Activated naive CD8-positive, alpha-beta T cell (primary cell): ENCODE data around the gene GABPB1.
A peak's percentile ranks its signal among the peaks of the same experiment; 100 is the strongest.

ENCODE experiments used
- H3K27ac Mint-ChIP-seq: one replicate; pipeline ENCODE4 v1.8.0; 2021; ENCODE audit warnings: mixed read lengths
- H3K27me3 Mint-ChIP-seq: one replicate; pipeline ENCODE4 v1.8.0; 2021; ENCODE audit warnings: mixed read lengths
- H3K36me3 Mint-ChIP-seq: one replicate; pipeline ENCODE4 v1.8.0; 2021; ENCODE audit warnings: mixed read lengths
- H3K4me1 Mint-ChIP-seq: one replicate; pipeline ENCODE4 v1.8.0; 2021; ENCODE audit warnings: low read depth, mixed read lengths
- H3K4me3 Mint-ChIP-seq: one replicate; pipeline ENCODE4 v1.8.0; 2021; ENCODE audit warnings: mild to moderate bottlenecking, mixed read lengths
- H3K9me3 Mint-ChIP-seq: one replicate; pipeline ENCODE4 v1.8.0; 2021; ENCODE audit warnings: low read depth, mixed read lengths

GABPB1 gene

DNA sequence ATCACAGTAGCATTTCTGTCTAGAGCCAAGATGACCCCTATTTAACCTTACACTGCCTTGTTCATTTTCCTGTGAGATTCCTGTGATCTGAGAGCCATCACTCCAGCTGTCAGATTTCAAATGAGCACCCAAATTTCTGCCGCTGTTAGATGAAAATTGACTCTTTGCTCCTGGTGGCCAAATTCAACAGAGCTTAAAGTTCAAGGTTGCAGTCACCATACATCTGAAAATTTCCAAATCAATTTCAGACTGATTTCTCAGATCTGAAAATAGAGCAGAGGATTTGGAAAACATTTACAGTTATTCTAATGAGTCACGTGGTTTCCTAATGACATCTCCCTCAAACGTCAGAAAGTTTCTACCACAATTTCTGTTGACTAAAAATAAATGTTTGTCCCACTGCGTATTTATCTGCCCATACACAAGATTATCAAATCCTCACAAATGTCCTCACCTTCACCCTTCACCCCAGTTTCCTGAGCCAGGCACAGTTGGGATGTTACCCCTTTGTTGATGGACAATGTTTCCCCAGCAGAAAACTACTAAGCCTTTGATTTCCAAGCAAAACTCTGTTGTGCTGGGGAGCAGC is 105.9 kb downstream of the GABPB1 start:
- no peaks in the 10 kb centered on the region for H3K36me3 Mint-ChIP-seq
- H3K4me3 Mint-ChIP-seq: peak overlapping the region; percentile 59
- no peaks in the 10 kb centered on the region for H3K9me3 Mint-ChIP-seq
- H3K4me1 Mint-ChIP-seq: peaks cover 28% of the 10 kb centered on the region
- H3K27ac Mint-ChIP-seq: peak overlapping the region; percentile 96
- no peaks in the 10 kb centered on the region for H3K27me3 Mint-ChIP-seq

DNA sequence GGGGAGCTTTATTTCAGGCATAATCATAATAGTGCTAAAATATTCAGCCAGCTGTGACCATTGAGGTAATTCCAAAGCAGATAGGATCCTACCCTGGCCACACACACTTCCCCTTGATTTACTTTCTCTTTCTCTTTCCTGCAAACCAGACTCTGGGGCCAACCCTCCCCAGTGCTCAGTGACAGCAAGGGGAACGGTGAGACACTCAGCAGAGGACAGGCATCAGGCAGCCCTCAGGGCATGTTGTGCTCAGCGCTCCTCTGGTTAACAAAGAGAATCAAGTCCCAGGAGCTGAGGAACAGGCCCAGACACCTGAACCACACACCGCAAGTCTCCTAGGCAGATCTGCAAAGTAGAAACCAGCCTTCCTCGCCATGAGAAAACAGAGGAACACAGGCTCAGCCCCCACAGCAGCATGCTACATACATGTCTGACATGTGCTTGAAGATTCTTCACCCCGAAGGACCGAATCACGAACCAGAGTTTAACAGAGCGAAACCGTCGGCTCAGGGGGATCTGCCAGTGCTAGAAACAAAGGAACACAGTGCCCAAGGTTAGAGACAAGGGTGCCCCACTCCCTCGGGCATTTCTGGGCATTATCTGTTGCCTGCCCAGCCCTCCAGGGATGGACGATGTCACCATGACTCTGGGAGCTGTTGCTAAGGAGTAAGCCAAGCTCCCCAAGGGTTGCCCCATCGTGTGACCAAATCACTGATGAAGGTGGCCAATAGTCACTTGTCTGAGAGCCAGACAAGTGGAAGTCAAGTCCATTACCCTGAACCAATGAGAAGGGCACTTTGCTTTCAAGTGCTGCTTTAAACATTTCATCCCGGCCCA is 107.0 kb downstream of the GABPB1 start:
- Mint-ChIP-seq H3K4me3 (peak overlapping the region; percentile 68), H3K27me3 (no peaks in the 10 kb centered on the region), H3K36me3 (no peaks in the 10 kb centered on the region), H3K27ac (peak overlapping the region; percentile 96), H3K9me3 (no peaks in the 10 kb centered on the region), H3K4me1 (peaks cover 28% of the 10 kb centered on the region)

DNA sequence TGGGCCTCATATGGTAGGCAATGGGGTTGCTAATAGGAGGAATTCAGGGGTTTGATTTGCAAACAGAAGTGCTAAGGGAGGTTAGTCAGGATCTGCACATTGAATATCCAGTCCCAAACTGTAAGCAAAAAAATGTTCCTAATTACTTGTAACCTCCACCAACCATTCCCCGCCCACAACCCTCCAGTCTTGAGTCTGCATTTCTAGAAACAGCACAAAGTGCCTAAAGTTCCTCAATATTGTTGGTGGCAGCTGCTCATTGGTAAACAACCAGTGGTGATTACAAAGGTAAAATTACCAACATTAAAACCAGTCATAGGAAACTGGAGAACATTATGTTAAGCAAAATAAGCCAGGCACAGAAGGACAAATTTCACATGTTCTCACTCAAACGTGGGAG is 108.4 kb downstream of the GABPB1 start:
- Mint-ChIP-seq H3K4me1 (peaks cover 28% of the 10 kb centered on the region), H3K36me3 (no peaks in the 10 kb centered on the region), H3K9me3 (no peaks in the 10 kb centered on the region), H3K27me3 (no peaks in the 10 kb centered on the region), H3K4me3 (no peak overlapping the region), H3K27ac (no peak overlapping the region)

DNA sequence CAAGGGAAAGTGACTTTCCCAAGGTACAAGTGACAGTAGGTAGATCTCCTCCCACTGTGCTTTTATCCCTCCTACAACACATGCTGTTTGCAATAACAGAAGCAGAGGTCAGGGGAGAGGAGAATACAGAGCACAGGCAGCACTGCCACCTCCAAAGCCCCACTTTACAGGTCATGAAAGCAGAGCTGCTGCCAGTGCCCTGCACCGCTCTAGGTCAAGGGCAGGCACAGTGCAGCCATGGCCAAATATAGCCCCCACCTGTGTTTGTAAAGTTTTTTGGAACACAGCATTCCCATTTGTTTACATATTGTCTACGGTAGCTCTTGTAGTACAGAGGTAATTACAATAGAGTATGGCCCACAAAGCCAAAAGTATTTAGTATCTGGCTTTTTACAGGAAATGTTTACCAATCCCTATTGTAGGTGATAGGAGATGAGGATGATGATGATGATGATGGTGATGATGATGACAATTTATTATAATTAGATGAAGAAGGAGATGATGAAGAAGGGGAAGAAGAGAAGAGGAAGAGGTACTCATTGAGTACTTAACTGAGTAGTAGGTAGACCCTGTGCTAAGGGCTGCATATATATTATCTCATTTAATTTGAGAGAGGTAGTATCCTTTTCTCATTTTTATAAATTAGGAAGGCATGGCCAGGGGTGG is 109.9 kb downstream of the GABPB1 start:
- H3K27me3 Mint-ChIP-seq: no peaks in the 10 kb centered on the region
- H3K36me3 Mint-ChIP-seq: no peaks in the 10 kb centered on the region
- no peaks in the 10 kb centered on the region for H3K9me3 Mint-ChIP-seq
- H3K4me3 Mint-ChIP-seq: no peak overlapping the region
- peaks cover 28% of the 10 kb centered on the region for H3K4me1 Mint-ChIP-seq
- H3K27ac Mint-ChIP-seq: no peak overlapping the region

DNA sequence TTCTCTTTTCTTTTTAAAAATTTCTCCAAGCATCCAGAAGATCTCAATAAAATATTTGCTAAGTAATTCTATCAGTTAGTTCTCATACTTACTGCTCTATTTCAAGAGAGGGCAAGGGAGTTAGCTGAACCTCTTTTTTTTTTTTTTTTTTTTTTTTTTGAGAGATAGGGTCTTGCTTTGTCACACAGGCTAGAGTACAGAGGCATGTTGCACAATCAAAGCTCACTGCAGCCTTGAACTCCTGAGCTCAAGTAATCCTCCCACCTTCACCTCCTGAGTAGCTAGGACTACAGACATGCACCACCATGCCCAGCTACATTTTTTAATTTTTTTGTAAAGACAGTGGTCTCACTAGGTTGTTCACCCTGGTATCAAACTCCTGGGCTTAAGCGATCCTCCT is 110.8 kb downstream of the GABPB1 start:
- Mint-ChIP-seq H3K4me3 (no peak overlapping the region), H3K27me3 (no peaks in the 10 kb centered on the region), H3K4me1 (peaks cover 23% of the 10 kb centered on the region), H3K9me3 (no peaks in the 10 kb centered on the region), H3K36me3 (no peaks in the 10 kb centered on the region), H3K27ac (no peak overlapping the region)

DNA sequence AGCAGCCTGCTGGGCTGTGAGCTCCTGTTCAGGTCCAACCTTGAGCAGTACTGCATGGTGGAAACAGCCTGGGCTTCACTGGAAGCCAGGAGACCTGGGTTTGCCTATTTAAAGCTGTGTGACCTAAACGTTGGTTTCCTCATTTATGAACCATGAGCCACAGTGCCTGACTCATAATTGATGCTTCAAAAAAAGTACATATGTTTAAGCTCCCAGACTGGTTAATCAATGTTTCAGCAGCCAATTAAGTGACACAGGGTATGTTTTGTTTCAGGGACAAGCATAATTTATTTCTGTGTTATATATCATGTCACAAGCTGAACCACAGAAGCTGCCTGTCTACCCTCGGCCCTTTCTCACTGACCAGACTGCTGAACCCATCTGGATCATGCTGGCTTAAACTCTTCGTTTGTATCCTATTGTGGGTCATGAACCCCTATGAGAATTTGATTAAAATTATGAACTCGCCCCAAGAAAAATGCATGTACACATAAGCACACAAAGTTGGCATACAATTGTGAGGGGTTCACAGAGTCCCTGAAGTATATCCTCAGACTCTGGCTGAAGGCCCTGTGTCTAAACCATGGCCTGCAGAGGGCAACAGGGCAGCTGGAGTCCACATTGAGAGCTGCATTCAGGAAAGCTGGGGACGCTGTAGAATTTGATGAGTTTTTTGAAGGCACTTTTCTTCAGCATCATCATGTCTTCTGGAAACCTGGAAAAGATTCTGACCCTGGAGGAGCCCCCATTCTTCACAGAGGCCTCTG is 113.1 kb downstream of the GABPB1 start:
- no peak overlapping the region for H3K27ac Mint-ChIP-seq
- H3K36me3 Mint-ChIP-seq: no peaks in the 10 kb centered on the region
- H3K4me1 Mint-ChIP-seq: peaks cover 4% of the 10 kb centered on the region
- no peaks in the 10 kb centered on the region for H3K27me3 Mint-ChIP-seq
- no peak overlapping the region for H3K4me3 Mint-ChIP-seq
- H3K9me3 Mint-ChIP-seq: no peaks in the 10 kb centered on the region

DNA sequence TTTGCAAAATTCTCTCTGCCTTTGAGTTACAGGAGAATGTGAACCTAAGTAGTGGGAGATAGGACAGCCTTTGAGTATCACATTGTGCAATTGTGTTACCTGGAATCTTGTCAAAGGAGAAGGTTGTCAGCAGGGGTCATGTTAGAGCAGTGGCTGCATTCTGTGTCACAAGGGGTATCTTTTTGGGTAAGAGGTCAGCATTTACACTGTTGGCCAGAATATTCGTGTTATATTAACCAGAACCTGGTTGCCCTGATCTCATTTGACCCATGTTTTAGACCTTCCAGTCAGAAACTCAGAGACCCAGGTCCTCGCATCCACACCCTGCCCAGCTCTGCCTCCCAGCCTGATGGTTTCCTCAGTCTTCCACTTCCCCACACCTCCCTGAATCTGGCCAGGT is 116.7 kb downstream of the GABPB1 start:
- no peaks in the 10 kb centered on the region for H3K36me3 Mint-ChIP-seq
- H3K27me3 Mint-ChIP-seq: no peaks in the 10 kb centered on the region
- H3K4me1 Mint-ChIP-seq: no peaks in the 10 kb centered on the region
- H3K9me3 Mint-ChIP-seq: no peaks in the 10 kb centered on the region
- H3K27ac Mint-ChIP-seq: no peak overlapping the region
- H3K4me3 Mint-ChIP-seq: no peak overlapping the region

DNA sequence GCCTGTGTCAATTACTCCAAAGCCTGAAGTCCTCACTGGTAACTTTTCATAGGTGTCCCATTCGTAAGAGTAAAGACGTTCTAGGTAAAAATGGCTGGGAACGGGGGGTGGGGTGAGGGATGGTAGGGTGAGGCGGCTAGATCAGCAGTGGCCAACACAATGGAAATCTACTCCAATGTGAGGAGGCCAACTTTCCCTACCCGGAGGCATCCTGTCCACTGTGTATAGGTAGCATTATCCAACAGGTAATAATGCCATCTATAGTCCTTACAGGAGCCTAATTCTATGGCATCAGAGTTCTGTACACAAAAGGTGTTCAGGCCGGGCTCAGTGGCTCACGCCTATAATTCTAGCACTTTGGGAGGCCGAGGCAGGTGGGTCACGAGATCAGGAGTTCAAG is 118.6 kb downstream of the GABPB1 start:
- Mint-ChIP-seq H3K27me3 (no peaks in the 10 kb centered on the region), H3K36me3 (no peaks in the 10 kb centered on the region), H3K4me1 (no peaks in the 10 kb centered on the region), H3K9me3 (no peaks in the 10 kb centered on the region), H3K27ac (no peak overlapping the region), H3K4me3 (no peak overlapping the region)

DNA sequence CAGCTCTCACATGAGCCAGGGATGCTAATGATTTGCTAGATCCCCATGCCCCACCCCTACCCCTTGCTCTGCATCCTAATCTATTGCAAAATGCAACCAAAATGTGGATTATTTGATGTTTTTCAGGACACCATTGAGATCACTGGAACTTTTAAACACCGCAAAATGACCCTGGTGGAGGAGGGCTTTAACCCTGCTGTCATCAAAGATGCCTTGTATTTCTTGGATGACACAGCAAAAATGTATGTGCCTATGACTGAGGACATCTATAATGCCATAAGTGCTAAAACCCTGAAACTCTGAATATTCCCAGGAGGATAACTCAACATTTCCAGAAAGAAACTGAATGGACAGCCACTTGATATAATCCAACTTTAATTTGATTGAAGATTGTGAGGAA is 119.2 kb downstream of the GABPB1 start:
- Mint-ChIP-seq H3K27ac (no peak overlapping the region), H3K4me1 (no peaks in the 10 kb centered on the region), H3K9me3 (no peaks in the 10 kb centered on the region), H3K36me3 (no peaks in the 10 kb centered on the region), H3K4me3 (no peak overlapping the region), H3K27me3 (no peaks in the 10 kb centered on the region)

DNA sequence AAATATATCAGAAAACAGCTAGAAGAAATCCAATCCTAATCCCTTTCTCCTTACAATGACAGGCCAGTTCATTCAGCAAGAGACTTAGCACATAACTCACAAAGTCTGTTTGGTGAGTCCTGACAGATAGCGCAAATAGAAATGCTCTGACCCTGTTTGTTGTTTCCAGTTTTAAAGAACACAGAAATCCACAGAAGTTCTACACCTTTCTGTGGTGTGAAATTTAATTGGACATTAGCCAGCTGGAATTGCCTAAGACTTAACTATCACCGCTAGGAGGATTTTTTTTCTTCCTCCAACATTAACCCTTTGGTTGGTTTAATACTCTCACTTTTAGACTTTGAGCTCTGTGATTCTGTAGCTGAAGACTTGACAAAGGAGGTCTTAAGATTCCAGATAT is 120.2 kb downstream of the GABPB1 start:
- Mint-ChIP-seq H3K4me3 (no peak overlapping the region), H3K27ac (no peak overlapping the region), H3K4me1 (no peaks in the 10 kb centered on the region), H3K9me3 (no peaks in the 10 kb centered on the region), H3K36me3 (no peaks in the 10 kb centered on the region), H3K27me3 (no peaks in the 10 kb centered on the region)

DNA sequence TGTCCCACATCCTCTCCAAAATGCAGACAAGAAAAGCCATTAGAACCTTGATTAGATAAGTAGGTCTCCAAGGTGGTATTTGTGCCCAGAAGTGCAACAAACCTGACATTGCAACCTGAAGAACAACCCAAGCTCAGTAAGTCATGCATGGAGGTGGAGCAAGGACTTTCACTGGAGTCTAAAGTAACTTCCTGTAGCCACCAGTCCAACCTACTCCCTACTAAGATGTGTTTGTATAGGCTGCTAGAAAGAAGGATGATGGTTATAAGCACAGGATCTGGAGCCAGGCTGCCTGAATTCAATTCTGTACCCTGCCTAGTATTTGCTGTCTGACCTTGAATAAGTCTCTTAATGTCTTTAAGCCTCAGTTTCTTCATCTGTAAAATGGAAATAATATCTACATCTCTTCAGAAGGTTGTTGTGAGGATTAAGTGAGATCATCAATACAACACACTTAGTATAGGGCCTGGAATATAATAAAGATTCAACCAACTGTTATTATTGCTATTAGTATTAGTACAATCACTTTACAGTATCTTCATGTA is 121.7 kb downstream of the GABPB1 start:
- no peaks in the 10 kb centered on the region for H3K27me3 Mint-ChIP-seq
- no peaks in the 10 kb centered on the region for H3K9me3 Mint-ChIP-seq
- H3K4me3 Mint-ChIP-seq: no peak overlapping the region
- no peak overlapping the region for H3K27ac Mint-ChIP-seq
- no peaks in the 10 kb centered on the region for H3K4me1 Mint-ChIP-seq
- H3K36me3 Mint-ChIP-seq: no peaks in the 10 kb centered on the region

DNA sequence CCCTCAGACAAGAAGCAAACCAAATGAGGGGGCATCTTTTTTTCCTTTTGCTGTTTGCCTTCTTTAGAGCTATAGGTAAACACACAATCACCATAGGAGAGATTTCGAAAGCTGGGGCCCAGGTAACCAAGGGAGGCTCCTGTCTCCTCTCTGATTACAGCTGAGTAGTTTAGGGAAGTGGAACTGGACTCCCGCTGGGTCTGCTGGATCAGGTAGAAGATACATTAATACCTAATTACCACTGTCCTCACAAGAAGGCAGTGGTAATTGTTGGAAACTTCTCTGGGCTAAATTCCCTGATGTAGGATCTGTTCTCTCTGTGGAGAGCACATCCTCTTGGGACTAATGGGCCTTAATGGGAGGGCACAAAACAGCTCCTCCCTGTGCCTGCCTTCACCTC is 122.2 kb downstream of the GABPB1 start:
- no peak overlapping the region for H3K27ac Mint-ChIP-seq
- H3K9me3 Mint-ChIP-seq: no peaks in the 10 kb centered on the region
- H3K27me3 Mint-ChIP-seq: no peaks in the 10 kb centered on the region
- H3K36me3 Mint-ChIP-seq: no peaks in the 10 kb centered on the region
- H3K4me1 Mint-ChIP-seq: no peaks in the 10 kb centered on the region
- H3K4me3 Mint-ChIP-seq: no peak overlapping the region

DNA sequence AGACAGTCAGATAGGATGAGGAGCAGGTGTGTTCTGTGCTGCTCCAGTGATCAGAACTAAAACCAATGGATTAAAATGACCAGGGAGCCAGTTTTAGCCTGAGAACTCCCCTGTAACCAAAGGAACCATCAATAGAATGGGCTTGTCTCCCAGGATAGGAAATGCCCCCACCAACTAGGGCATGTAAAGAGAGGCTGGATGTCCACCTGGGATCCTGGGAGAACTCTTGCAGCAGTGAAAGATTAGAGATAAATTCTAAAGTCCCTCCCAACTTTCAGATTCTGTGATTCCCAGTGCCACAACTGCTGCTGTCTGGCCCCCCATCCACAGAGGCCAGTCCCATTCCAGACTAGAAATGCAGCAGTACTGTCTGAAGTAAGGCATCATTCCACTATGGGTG is 123.2 kb downstream of the GABPB1 start:
- no peaks in the 10 kb centered on the region for H3K27me3 Mint-ChIP-seq
- no peaks in the 10 kb centered on the region for H3K4me1 Mint-ChIP-seq
- H3K4me3 Mint-ChIP-seq: no peak overlapping the region
- H3K27ac Mint-ChIP-seq: no peak overlapping the region
- no peaks in the 10 kb centered on the region for H3K36me3 Mint-ChIP-seq
- H3K9me3 Mint-ChIP-seq: no peaks in the 10 kb centered on the region

DNA sequence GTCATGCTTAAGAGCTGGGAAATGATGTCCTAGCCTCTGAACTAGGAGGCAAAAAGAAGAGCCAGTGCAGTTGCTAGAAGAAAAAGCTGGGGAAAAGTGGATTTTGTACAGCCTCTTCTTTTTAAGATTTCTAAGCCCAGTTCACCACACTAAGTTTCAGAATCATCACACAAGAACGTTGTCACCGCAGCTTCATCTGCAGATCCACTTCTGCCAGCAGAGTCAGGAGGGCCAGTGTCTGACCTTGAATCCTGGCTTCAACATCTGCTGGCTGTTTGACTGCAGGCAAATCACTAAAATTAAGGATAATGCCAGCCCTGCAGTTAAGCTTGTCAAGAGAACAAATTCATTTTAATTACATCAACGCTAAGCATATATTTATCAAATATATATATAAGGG is 125.7 kb downstream of the GABPB1 start:
- H3K4me3 Mint-ChIP-seq: no peak overlapping the region
- no peaks in the 10 kb centered on the region for H3K4me1 Mint-ChIP-seq
- no peaks in the 10 kb centered on the region for H3K36me3 Mint-ChIP-seq
- no peaks in the 10 kb centered on the region for H3K9me3 Mint-ChIP-seq
- no peaks in the 10 kb centered on the region for H3K27me3 Mint-ChIP-seq
- no peak overlapping the region for H3K27ac Mint-ChIP-seq

DNA sequence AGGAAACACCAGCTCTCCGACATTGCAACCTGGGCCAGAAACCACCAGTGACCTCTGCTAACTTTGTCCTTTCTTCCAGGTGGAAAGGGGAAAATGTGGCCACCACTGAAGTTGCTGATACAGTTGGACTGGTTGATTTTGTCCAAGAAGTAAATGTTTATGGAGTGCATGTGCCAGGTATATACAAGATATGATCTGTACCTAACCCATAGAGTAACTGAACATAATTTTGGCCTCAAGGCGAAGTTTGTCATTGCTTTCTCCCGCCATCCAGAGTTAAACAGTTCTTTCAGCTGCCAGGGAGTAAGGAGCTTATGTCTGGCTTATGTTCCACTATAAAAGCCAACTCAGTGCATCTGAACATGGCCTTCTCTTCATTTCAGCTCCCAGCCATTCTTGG is 126.1 kb downstream of the GABPB1 start:
- H3K27me3 Mint-ChIP-seq: no peaks in the 10 kb centered on the region
- H3K9me3 Mint-ChIP-seq: no peaks in the 10 kb centered on the region
- no peak overlapping the region for H3K27ac Mint-ChIP-seq
- no peak overlapping the region for H3K4me3 Mint-ChIP-seq
- no peaks in the 10 kb centered on the region for H3K36me3 Mint-ChIP-seq
- H3K4me1 Mint-ChIP-seq: no peaks in the 10 kb centered on the region
